Spleen (tissue), 7 donors: ENCODE results near the gene NF2.

Experiments
- CTCF ChIP-seq, 11 experiments: fragments of 200-600 bp in 7 of 11; fragments of 450-650 bp in 4 of 11; sonication (generic) in 4 of 11; IDR thresholded peaks in 8 of 11; conservative IDR thresholded peaks in 3 of 11; 1 replicate in 7 of 11; 2 replicates in 4 of 11; pipeline versions ENCODE4 v1.4.0 to v1.8.0; 2016 to 2021; ENCODE audit warnings: antibody characterized with exemption in 11 of 11, inconsistent platforms in 4 of 11, mild to moderate bottlenecking in 1 of 11
- POLR2A ChIP-seq, 3 donors: fragments of 450-650 bp; IDR thresholded peaks; one replicate each; pipeline ENCODE4 v1.5.1; 2017; ENCODE audit warnings: antibody characterized with exemption in 3 of 3, mild to moderate bottlenecking in 1 of 3
- POLR2AphosphoS5 ChIP-seq, 3 donors: sonication (generic); formaldehyde crosslinking; IDR thresholded peaks; one replicate each; pipeline ENCODE4 v1.5.1; 2017; ENCODE audit warnings: antibody characterized with exemption in 3 of 3
- donor health status: DM: no; HTN: no; CAD: no; lungs with moderate emphysema.
- donor health status: DM: no; HTN: no; CAD: no.
- donor health status: DM: no; HTN: no; CAD: no.

GRCh38 chr22:29617922-29618629 lies 14.6 kb downstream of the NF2 start:
- TF ChIP-seq CTCF (IDR thresholded peaks at IDR 0.05 in 8 of 11, conservative IDR thresholded peaks at IDR 0.05 in 3 of 11) (no peak), POLR2A (IDR thresholded peaks at IDR 0.05) (no peak), POLR2AphosphoS5 (IDR thresholded peaks at IDR 0.05) (no peak)
